ENCODE results near the gene TCAIM. TPM values are rescaled to one million over a fixed set of nuclear protein-coding genes. Genes with fewer than 3 reads are reported as not detected.

TCAIM gene
- total and polyA plus RNA-seq, 7 experiments from 2014 or later, result 7.7 to 19.8 (median 15.7) TPM

GRCh38 chr3:44444896-44445691 lies 106.5 kb downstream of the TCAIM start:
- no peaks in the 10 kb centered on the region for H3K27me3 Mint-ChIP-seq
- H3K36me3 ChIP-seq (ENCODE audit: control insufficient read depth in 2 of 3, insufficient read depth in 3 of 3, low read length in 3 of 3), result peaks cover 17 to 57% (median 23%) of the 10 kb centered on the region in 3 experiments
- no peak for DNase-seq
- H3K27me3 ChIP-seq (ENCODE audit: control insufficient read depth in 2 of 2, insufficient read depth in 2 of 2, low read length in 2 of 2), result no peaks in the 10 kb centered on the region
- H3K9me3 Mint-ChIP-seq, result peaks cover 2 to 34% (median 13%) of the 10 kb centered on the region in 11 donors
- H3K4me1 Mint-ChIP-seq, result peaks cover 13 to 39% (median 33%) of the 10 kb centered on the region in 7 donors
- H3K4me1 ChIP-seq (ENCODE audit: control insufficient read depth in 2 of 2, insufficient read depth in 2 of 2, low read length in 2 of 2), result peaks cover 5 to 13% of the 10 kb centered on the region in 2 donors
- peaks cover 35 to 73% (median 62%) of the 10 kb centered on the region in 5 donors for H3K36me3 Mint-ChIP-seq
- H3K4me3 ChIP-seq (ENCODE audit: low read length), result no peak overlapping the region
- H3K27ac Mint-ChIP-seq, result peak overlapping the region; percentile 3 to 90 (median 48)
- POLR2A ChIA-PET, result interaction anchor here (1.0 kb wide), 1 partner anchor 107 kb away, joined by 3 read pairs; the partner anchor contains the start of gene TCAIM
- ATAC-seq, result no peak
- H3K9me3 ChIP-seq (ENCODE audit: control insufficient read depth in 2 of 3, low read length in 3 of 3), result peaks cover 0 to 14% (median 0%) of the 10 kb centered on the region in 3 experiments
- CTCF ChIA-PET, result no interaction called here
- H3K4me3 Mint-ChIP-seq, result no peak overlapping the region
- intact Hi-C loops (cut with micrococcal nuclease), result loop anchor here in 1 of 2 donors (5.0 kb wide), 1 partner anchor 32 kb away; the partner anchor contains the start of gene ZNF445
- no peak overlapping the region for H3K27ac ChIP-seq (ENCODE audit: low read depth, low read length)

- Mint-ChIP-seq H3K27me3 (no peaks in the 10 kb centered on the region), H3K9me3 (peaks cover 2 to 37% (median 13%) of the 10 kb centered on the region in 11 donors), H3K27ac (peak overlapping the region in 7 of 9 donors; percentile 4 to 90 (median 48)), H3K4me1 (peaks cover 6 to 32% (median 26%) of the 10 kb centered on the region in 7 donors), H3K4me3 (no peak overlapping the region), H3K36me3 (peaks cover 42 to 76% (median 68%) of the 10 kb centered on the region in 5 donors)
- Histone ChIP-seq H3K36me3 (ENCODE audit: control insufficient read depth in 2 of 3, insufficient read depth in 3 of 3, low read length in 3 of 3) (peaks cover 17 to 63% (median 28%) of the 10 kb centered on the region in 3 experiments), H3K4me3 (ENCODE audit: low read length) (no peak overlapping the region), H3K27ac (ENCODE audit: low read depth, low read length) (no peak overlapping the region), H3K27me3 (ENCODE audit: control insufficient read depth in 2 of 2, insufficient read depth in 2 of 2, low read length in 2 of 2) (no peaks in the 10 kb centered on the region), H3K9me3 (ENCODE audit: control insufficient read depth in 2 of 3, low read length in 3 of 3) (peaks cover 0 to 14% (median 0%) of the 10 kb centered on the region in 3 experiments), H3K4me1 (ENCODE audit: control insufficient read depth in 2 of 2, insufficient read depth in 2 of 2, low read length in 2 of 2) (peaks cover 0 to 6% of the 10 kb centered on the region in 2 donors)
- intact Hi-C loops (cut with micrococcal nuclease), result no loop called here
- POLR2A ChIA-PET, result interaction anchor here (1.0 kb wide), 1 partner anchor 108 kb away, joined by 3 read pairs; the partner anchor contains the start of gene TCAIM
- ATAC-seq (no peak), DNase-seq (no peak)
- CTCF ChIA-PET, result no interaction called here
Measured at GRCh38 chr3:44445786-44446185, 107.2 kb downstream of the TCAIM start.

DNA sequence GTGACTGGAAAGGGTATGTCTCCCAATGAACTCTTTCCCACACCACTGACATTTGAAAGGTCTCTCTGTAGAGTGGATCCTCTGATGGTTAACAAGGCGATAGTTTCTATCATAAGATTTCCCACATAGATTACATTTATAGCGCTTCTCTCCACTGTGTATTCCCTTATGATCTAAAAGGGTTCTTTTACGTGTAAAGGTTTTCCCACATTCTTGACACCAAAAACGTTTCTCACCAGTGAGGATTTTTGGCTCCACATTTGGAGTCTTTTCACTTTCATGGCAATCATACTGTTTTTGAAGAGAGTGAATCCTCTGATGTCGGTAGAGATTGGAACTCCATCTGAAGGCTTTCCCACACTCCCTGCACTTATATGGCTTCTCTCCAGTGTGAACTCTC lies 108.4 kb downstream of the TCAIM start:
- ChIA-PET POLR2A (no interaction called here), CTCF (no interaction called here)
- H3K36me3 Mint-ChIP-seq, result peaks cover 42 to 82% (median 69%) of the 10 kb centered on the region in 5 donors
- H3K27me3 Mint-ChIP-seq, result no peaks in the 10 kb centered on the region
- intact Hi-C loops (cut with micrococcal nuclease), result no loop called here
- no peak for DNase-seq
- Histone ChIP-seq H3K4me1 (ENCODE audit: control insufficient read depth in 2 of 2, insufficient read depth in 2 of 2, low read length in 2 of 2) (no peaks in the 10 kb centered on the region), H3K27ac (ENCODE audit: low read depth, low read length) (no peak overlapping the region), H3K36me3 (ENCODE audit: control insufficient read depth in 2 of 3, insufficient read depth in 3 of 3, low read length in 3 of 3) (peaks cover 17 to 70% (median 29%) of the 10 kb centered on the region in 3 experiments), H3K9me3 (ENCODE audit: control insufficient read depth in 2 of 3, low read length in 3 of 3) (peaks cover 0 to 14% (median 0%) of the 10 kb centered on the region in 3 experiments), H3K4me3 (ENCODE audit: low read length) (no peak overlapping the region), H3K27me3 (ENCODE audit: control insufficient read depth in 2 of 2, insufficient read depth in 2 of 2, low read length in 2 of 2) (no peaks in the 10 kb centered on the region)
- H3K9me3 Mint-ChIP-seq, result peaks cover 2 to 40% (median 13%) of the 10 kb centered on the region in 11 donors
- no peak overlapping the region for H3K27ac Mint-ChIP-seq
- ATAC-seq, result no peak
- H3K4me1 Mint-ChIP-seq, result peaks cover 8 to 22% (median 20%) of the 10 kb centered on the region in 7 donors
- no peak overlapping the region for H3K4me3 Mint-ChIP-seq

DNA sequence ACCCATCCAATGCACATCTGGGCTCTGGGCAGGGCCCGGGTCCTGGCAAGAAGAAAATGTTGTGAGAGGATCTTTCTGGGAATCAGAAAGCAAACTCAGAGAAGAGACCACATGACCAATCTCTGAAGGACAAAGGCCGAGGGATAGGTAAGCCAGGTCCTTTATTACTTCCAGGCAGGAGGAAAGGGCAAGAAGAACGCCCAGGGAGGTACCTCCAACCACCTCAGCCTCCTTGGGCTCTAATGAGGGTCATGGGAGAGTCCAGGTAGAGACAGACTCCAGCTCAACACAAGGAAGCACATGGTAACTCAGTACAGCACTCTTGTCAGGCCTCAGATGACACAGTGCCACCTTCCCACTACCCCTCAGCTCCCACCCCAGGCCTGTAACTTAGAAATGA lies 112.9 kb downstream of the TCAIM start:
- Histone ChIP-seq H3K4me1 (ENCODE audit: control insufficient read depth in 2 of 2, insufficient read depth in 2 of 2, low read length in 2 of 2) (no peaks in the 10 kb centered on the region), H3K36me3 (ENCODE audit: control insufficient read depth in 2 of 3, insufficient read depth in 3 of 3, low read length in 3 of 3) (peaks cover 22 to 89% (median 38%) of the 10 kb centered on the region in 3 experiments), H3K27me3 (ENCODE audit: control insufficient read depth in 2 of 2, insufficient read depth in 2 of 2, low read length in 2 of 2) (no peaks in the 10 kb centered on the region), H3K27ac (ENCODE audit: low read depth, low read length) (no peak overlapping the region), H3K4me3 (ENCODE audit: low read length) (no peak overlapping the region), H3K9me3 (ENCODE audit: control insufficient read depth in 2 of 3, low read length in 3 of 3) (peaks cover 0 to 14% (median 0%) of the 10 kb centered on the region in 3 experiments)
- Mint-ChIP-seq H3K4me3 (no peak overlapping the region), H3K4me1 (peaks cover 0 to 20% (median 4%) of the 10 kb centered on the region in 7 donors), H3K36me3 (peaks cover 47 to 89% (median 72%) of the 10 kb centered on the region in 5 donors), H3K27me3 (no peaks in the 10 kb centered on the region), H3K27ac (peak overlapping the region in 1 of 9 donors; percentile 66), H3K9me3 (peaks cover 2 to 32% (median 13%) of the 10 kb centered on the region in 11 donors)
- no peak for ATAC-seq
- POLR2A ChIA-PET, result no interaction called here
- intact Hi-C loops (cut with micrococcal nuclease), result no loop called here
- CTCF ChIA-PET, result no interaction called here
- DNase-seq, result no peak

DNA sequence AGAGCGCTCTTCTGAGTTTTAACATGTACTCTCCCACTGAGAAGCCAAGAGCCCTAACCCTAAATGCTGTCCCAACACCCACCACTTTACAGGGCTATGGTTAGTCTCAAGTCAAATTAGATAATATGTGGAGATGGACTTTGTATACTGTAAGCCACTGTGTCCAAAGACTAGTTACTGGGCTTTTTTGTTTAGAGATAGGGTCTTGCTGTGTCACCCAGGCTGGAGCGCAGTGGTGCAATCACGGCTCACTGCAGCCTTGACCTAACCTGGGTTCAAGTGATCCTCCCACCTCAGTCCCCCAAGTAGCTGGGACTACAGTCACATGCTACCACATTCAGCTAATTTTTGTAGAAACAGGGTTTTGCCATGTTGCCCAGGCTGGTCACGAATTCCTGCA lies 115.7 kb downstream of the TCAIM start:
- no peaks in the 10 kb centered on the region for H3K27me3 Mint-ChIP-seq
- Histone ChIP-seq H3K27ac (ENCODE audit: low read depth, low read length) (no peak overlapping the region), H3K36me3 (ENCODE audit: control insufficient read depth in 2 of 3, insufficient read depth in 3 of 3, low read length in 3 of 3) (peaks cover 5 to 78% (median 19%) of the 10 kb centered on the region in 3 experiments), H3K4me1 (ENCODE audit: control insufficient read depth in 2 of 2, insufficient read depth in 2 of 2, low read length in 2 of 2) (no peaks in the 10 kb centered on the region), H3K9me3 (ENCODE audit: control insufficient read depth in 2 of 3, low read length in 3 of 3) (no peaks in the 10 kb centered on the region), H3K4me3 (ENCODE audit: low read length) (no peak overlapping the region), H3K27me3 (ENCODE audit: control insufficient read depth in 2 of 2, insufficient read depth in 2 of 2, low read length in 2 of 2) (no peaks in the 10 kb centered on the region)
- H3K27ac Mint-ChIP-seq, result peak overlapping the region in 1 of 9 donors; percentile 62
- ATAC-seq (no peak), DNase-seq (no peak)
- POLR2A ChIA-PET, result no interaction called here
- peaks cover 0 to 20% (median 5%) of the 10 kb centered on the region in 7 donors for H3K4me1 Mint-ChIP-seq
- CTCF ChIA-PET, result no interaction called here
- H3K36me3 Mint-ChIP-seq, result peaks cover 31 to 81% (median 56%) of the 10 kb centered on the region in 5 donors
- H3K4me3 Mint-ChIP-seq, result no peak overlapping the region
- peaks cover 0 to 13% (median under 1%) of the 10 kb centered on the region in 11 donors for H3K9me3 Mint-ChIP-seq
- intact Hi-C loops (cut with micrococcal nuclease), result no loop called here

DNA sequence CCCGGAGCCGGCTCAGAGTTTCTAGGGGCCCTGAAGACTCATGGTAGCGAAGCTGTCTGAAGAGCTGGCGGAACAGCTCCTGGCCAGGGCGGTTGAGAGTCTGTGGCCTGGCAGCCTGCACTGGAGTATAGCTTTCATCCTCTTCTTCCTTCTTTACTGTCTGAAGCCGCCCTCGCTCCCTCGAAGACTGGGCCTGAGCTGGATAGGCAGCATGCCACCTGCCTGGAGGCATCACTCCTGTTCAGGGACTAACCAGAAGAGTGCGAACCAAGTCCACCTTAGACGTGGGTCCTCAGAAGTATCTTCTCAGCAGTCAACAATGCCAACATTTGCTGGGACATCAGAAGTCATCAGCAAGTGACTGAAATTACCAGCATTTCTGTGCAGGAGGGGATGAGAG lies 116.8 kb downstream of the TCAIM start:
- peaks cover 5 to 67% (median 14%) of the 10 kb centered on the region in 3 experiments for H3K36me3 ChIP-seq (ENCODE audit: control insufficient read depth in 2 of 3, insufficient read depth in 3 of 3, low read length in 3 of 3)
- ATAC-seq, result no peak
- CTCF ChIA-PET, result interaction anchor here (0.6 kb wide), 2 partner anchors 130 to 453 kb away, joined by 3 to 5 read pairs; no protein-coding TSS in a partner anchor

More for the DNA sequence above, 116.8 kb downstream of the TCAIM start:
- H3K27me3 ChIP-seq (ENCODE audit: control insufficient read depth in 2 of 2, insufficient read depth in 2 of 2, low read length in 2 of 2), result no peaks in the 10 kb centered on the region
- POLR2A ChIA-PET, result no interaction called here
- Mint-ChIP-seq H3K27ac (peak overlapping the region in 1 of 9 donors; percentile 67), H3K27me3 (no peaks in the 10 kb centered on the region), H3K9me3 (peaks cover 0 to 14% (median 5%) of the 10 kb centered on the region in 11 donors), H3K4me1 (peaks cover 0 to 20% (median 10%) of the 10 kb centered on the region in 7 donors), H3K36me3 (peaks cover 30 to 81% (median 58%) of the 10 kb centered on the region in 5 donors), H3K4me3 (no peak overlapping the region)
- no peak for DNase-seq
- intact Hi-C loops (cut with micrococcal nuclease), result no loop called here
- H3K4me3 ChIP-seq (ENCODE audit: low read length), result no peak overlapping the region
- H3K9me3 ChIP-seq (ENCODE audit: control insufficient read depth in 2 of 3, low read length in 3 of 3), result peaks cover 0 to under 1% (median 0%) of the 10 kb centered on the region in 3 experiments
- H3K27ac ChIP-seq (ENCODE audit: low read depth, low read length), result no peak overlapping the region
- H3K4me1 ChIP-seq (ENCODE audit: control insufficient read depth in 2 of 2, insufficient read depth in 2 of 2, low read length in 2 of 2), result no peaks in the 10 kb centered on the region
